ENCODE measurements around the gene TNFAIP8L1.

GRCh38 chr19:4657835-4658234 lies 18.5 kb downstream of the TNFAIP8L1 start:
- TF ChIP-seq CTCF (conservative IDR thresholded peaks at IDR 0.05; ENCODE audit: low read depth, low read length), result no peak
- TF ChIP-seq EZH2phosphoT487 (IDR thresholded peaks at IDR 0.05; ENCODE audit: borderline replicate concordance, low read length), result no peak

Data from PC-3 (cell line).